ENCODE results near the gene RPS15. TPM values are rescaled to one million over a fixed set of nuclear protein-coding genes. Genes with fewer than 3 reads are reported as not detected.

Gene RPS15
- total RNA-seq, 6 experiments from 2014 or later: 334 to 1,615 (median 355) TPM

- H3K9me3 ChIP-seq: no peaks in the 10 kb centered on the region
- TF ChIP-seq CTCF (IDR thresholded peaks at IDR 0.05) (no peak), POLR2A (IDR thresholded peaks at IDR 0.05) (no peak)
- no peak overlapping the region for H3K27ac ChIP-seq
- H3K36me3 ChIP-seq: no peaks in the 10 kb centered on the region
- WGBS (ENCODE audit: insufficient coverage, low coverage, low lambda C conversion rate, missing lambda C conversion rate): 82% methylated on average over 4 of the region's 70 CpGs
- DNase-seq: peak in 2 of 3 donors; percentile 17 to 50
- H3K4me1 ChIP-seq: peaks cover 0 to 49% (median 10%) of the 10 kb centered on the region in 4 donors
- H3K27me3 ChIP-seq: peaks cover 0 to 38% of the 10 kb centered on the region in 2 donors
- no peak overlapping the region for H3K4me3 ChIP-seq
- ATAC-seq: no peak
- intact Hi-C loops (cut with DNase I): no loop called here
These were observed 28.4 kb downstream of the RPS15 start for GRCh38 chr19:1466461-1467214.

GRCh38 chr19:1467215-1467489 lies 29.0 kb downstream of the RPS15 start:
- H3K4me1 ChIP-seq: peaks cover 0 to 49% (median 10%) of the 10 kb centered on the region in 4 donors
- ATAC-seq (no peak), DNase-seq (peak in 1 of 3 donors; percentile 24)
- peaks cover 0 to 41% of the 10 kb centered on the region in 2 donors for H3K27me3 ChIP-seq
- H3K27ac ChIP-seq: no peak overlapping the region
- intact Hi-C loops (cut with DNase I): no loop called here
- no peak for TF ChIP-seq POLR2A (IDR thresholded peaks at IDR 0.05)
- WGBS (ENCODE audit: insufficient coverage, low coverage, low lambda C conversion rate, missing lambda C conversion rate): no CpG with 5 or more reads among the region's 36 CpGs
- H3K9me3 ChIP-seq: no peaks in the 10 kb centered on the region
- no peaks in the 10 kb centered on the region for H3K36me3 ChIP-seq
- no peak overlapping the region for H3K4me3 ChIP-seq

GRCh38 chr19:1467490-1468273 lies 29.5 kb downstream of the RPS15 start:
- H3K4me1 ChIP-seq: peaks cover 0 to 49% (median 10%) of the 10 kb centered on the region in 4 donors
- peaks cover 0 to 41% of the 10 kb centered on the region in 2 donors for H3K27me3 ChIP-seq

GRCh38 chr19:1468274-1468820 lies 30.2 kb downstream of the RPS15 start:
- peaks cover 0 to 49% (median 10%) of the 10 kb centered on the region in 4 donors for H3K4me1 ChIP-seq
- H3K27ac ChIP-seq: no peak overlapping the region
- TF ChIP-seq CTCF (IDR thresholded peaks at IDR 0.05) (no peak), POLR2A (IDR thresholded peaks at IDR 0.05) (no peak)
- DNase-seq (no peak), ATAC-seq (no peak)
- no CpG with 5 or more reads among the region's 49 CpGs for WGBS (ENCODE audit: insufficient coverage, low coverage, low lambda C conversion rate, missing lambda C conversion rate)
- intact Hi-C loops (cut with DNase I): no loop called here
- H3K36me3 ChIP-seq: no peaks in the 10 kb centered on the region
- no peaks in the 10 kb centered on the region for H3K9me3 ChIP-seq
- H3K4me3 ChIP-seq: no peak overlapping the region
- H3K27me3 ChIP-seq: peaks cover 0 to 41% of the 10 kb centered on the region in 2 donors

More at GRCh38 chr19:1467490-1468273, 29.5 kb downstream of the RPS15 start:
- TF ChIP-seq CTCF (IDR thresholded peaks at IDR 0.05) (no peak), POLR2A (IDR thresholded peaks at IDR 0.05) (no peak)
- no peak for ATAC-seq
- Histone ChIP-seq H3K36me3 (no peaks in the 10 kb centered on the region), H3K4me3 (no peak overlapping the region), H3K9me3 (no peaks in the 10 kb centered on the region), H3K27ac (no peak overlapping the region)
- intact Hi-C loops (cut with DNase I): no loop called here
- no CpG with 5 or more reads among the region's 92 CpGs for WGBS (ENCODE audit: insufficient coverage, low coverage, low lambda C conversion rate, missing lambda C conversion rate)
- peak in 2 of 3 donors; percentile 15 to 50 for DNase-seq

All from right lobe of liver (tissue), 6 donors.